ENCODE data around the gene SERPING1. TPM values are rescaled to one million over a fixed set of nuclear protein-coding genes. Genes with fewer than 3 reads are reported as not detected.

Gene SERPING1
- total RNA-seq, 4 donors from 2014 or later, result 29.9 to 158 (median 93.1) TPM

DNA sequence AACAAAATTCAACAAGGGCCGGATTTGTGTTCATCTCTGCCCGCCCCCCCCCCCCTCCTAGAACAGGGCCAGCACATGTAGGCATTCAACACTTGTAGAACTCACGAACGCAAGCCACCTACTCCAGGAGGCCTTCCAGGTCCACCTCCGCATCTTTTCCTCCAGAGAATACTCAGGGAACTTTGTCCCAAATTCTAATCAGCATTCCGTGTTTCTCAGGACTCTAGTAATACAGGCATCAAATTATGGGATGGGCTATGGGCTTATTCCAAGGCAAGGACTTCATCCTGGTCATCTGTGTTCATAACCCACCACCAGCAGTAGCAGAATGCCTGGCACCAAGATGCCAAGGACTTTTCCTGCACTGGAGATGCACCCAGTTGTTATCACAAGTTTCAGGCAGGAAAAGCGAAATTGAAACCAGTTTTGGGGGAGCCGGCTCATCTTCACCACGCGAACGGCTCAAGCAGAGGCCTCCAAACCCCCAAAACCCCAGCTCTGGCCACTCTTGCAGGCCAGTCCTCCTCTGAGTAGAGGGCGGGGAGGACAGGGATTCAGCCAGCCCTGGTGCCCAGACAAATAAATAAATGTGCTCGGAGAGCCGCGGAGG lies 30.5 kb upstream of the SERPING1 start:
- peak in 2 of 3 donors; percentile 42 to 56 for DNase-seq
- Histone ChIP-seq H3K27me3 (no peaks in the 10 kb centered on the region), H3K27ac (peak overlapping the region; percentile 87 to 95 (median 91)), H3K4me3 (peak overlapping the region; percentile 61 to 97 (median 80)), H3K4me1 (peaks cover 0 to 13% (median 6%) of the 10 kb centered on the region in 4 donors), H3K9me3 (no peaks in the 10 kb centered on the region), H3K36me3 (no peaks in the 10 kb centered on the region)
- TF ChIP-seq, protein P1, sequence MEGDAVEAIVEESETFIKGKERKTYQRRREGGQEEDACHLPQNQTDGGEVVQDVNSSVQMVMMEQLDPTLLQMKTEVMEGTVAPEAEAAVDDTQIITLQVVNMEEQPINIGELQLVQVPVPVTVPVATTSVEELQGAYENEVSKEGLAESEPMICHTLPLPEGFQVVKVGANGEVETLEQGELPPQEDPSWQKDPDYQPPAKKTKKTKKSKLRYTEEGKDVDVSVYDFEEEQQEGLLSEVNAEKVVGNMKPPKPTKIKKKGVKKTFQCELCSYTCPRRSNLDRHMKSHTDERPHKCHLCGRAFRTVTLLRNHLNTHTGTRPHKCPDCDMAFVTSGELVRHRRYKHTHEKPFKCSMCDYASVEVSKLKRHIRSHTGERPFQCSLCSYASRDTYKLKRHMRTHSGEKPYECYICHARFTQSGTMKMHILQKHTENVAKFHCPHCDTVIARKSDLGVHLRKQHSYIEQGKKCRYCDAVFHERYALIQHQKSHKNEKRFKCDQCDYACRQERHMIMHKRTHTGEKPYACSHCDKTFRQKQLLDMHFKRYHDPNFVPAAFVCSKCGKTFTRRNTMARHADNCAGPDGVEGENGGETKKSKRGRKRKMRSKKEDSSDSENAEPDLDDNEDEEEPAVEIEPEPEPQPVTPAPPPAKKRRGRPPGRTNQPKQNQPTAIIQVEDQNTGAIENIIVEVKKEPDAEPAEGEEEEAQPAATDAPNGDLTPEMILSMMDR (IDR thresholded peaks at IDR 0.05), result no peak
- no peak for TF ChIP-seq POLR2A (IDR thresholded peaks at IDR 0.05)

GRCh38 chr11:57567515-57568329 lies 29.8 kb upstream of the SERPING1 start, which contains the start of gene UBE2L6:
UBE2L6 (minus strand) TSS chr11:57567672; CDS start chr11:57567611, 61 bp downstream.
- peak in 1 of 2 donors; percentile 25 for TF ChIP-seq POLR2A (IDR thresholded peaks at IDR 0.05)
- TF ChIP-seq, protein P1 (IDR thresholded peaks at IDR 0.05), result peak in 2 of 6 experiments; percentile 80 to 89
- peak; percentile 78 to 93 (median 89) for DNase-seq
- Histone ChIP-seq H3K36me3 (no peaks in the 10 kb centered on the region), H3K9me3 (no peaks in the 10 kb centered on the region), H3K4me1 (peaks cover 0 to 13% (median 6%) of the 10 kb centered on the region in 4 donors), H3K27ac (peak within 1 kb of the TSS; percentile 87 to 95 (median 91)), H3K4me3 (peak within 1 kb of the TSS; percentile 61 to 97 (median 80)), H3K27me3 (no peaks in the 10 kb centered on the region)

GRCh38 chr11:57568330-57568766 lies 29.1 kb upstream of the SERPING1 start:
- Histone ChIP-seq H3K36me3 (no peaks in the 10 kb centered on the region), H3K27ac (peak overlapping the region; percentile 87 to 95 (median 91)), H3K4me1 (peaks cover 0 to 13% (median 6%) of the 10 kb centered on the region in 4 donors), H3K27me3 (no peaks in the 10 kb centered on the region), H3K9me3 (no peaks in the 10 kb centered on the region), H3K4me3 (peak overlapping the region; percentile 61 to 97 (median 80))
- no peak for DNase-seq
- TF ChIP-seq, protein P1 (IDR thresholded peaks at IDR 0.05), result peak in 4 of 6 experiments; percentile 82 to 89 (median 84)
- TF ChIP-seq POLR2A (IDR thresholded peaks at IDR 0.05), result no peak

- TF ChIP-seq, protein P1 (IDR thresholded peaks at IDR 0.05), result no peak
- TF ChIP-seq POLR2A (IDR thresholded peaks at IDR 0.05), result no peak
- Histone ChIP-seq H3K27me3 (no peaks in the 10 kb centered on the region), H3K4me1 (peaks cover 0 to 3% (median under 1%) of the 10 kb centered on the region in 4 donors), H3K36me3 (no peaks in the 10 kb centered on the region), H3K4me3 (no peak overlapping the region), H3K27ac (no peak overlapping the region), H3K9me3 (no peaks in the 10 kb centered on the region)
- no peak for DNase-seq
Measured at GRCh38 chr11:57571606-57572005, 25.9 kb upstream of the SERPING1 start.

GRCh38 chr11:57574061-57574460 lies 23.4 kb upstream of the SERPING1 start:
- Histone ChIP-seq H3K4me1 (no peaks in the 10 kb centered on the region), H3K36me3 (no peaks in the 10 kb centered on the region), H3K27me3 (no peaks in the 10 kb centered on the region), H3K4me3 (no peak overlapping the region), H3K9me3 (no peaks in the 10 kb centered on the region), H3K27ac (no peak overlapping the region)
- TF ChIP-seq POLR2A (IDR thresholded peaks at IDR 0.05), result no peak
- TF ChIP-seq, protein P1 (IDR thresholded peaks at IDR 0.05), result no peak
- no peak for DNase-seq
